Left hindlimb (tissue), 1 donor: Measurements from ENCODE around the gene EHD2.
"Not testable (repeated sequence)": the region's sequence is repeated elsewhere in the genome, so short reads cannot be mapped to it uniquely, and the experiment has no call there.

Experiments
- DNase-seq: peaks from one replicate; pipeline ENCODE4 v3.0.0-alpha.2; 2018

Gene EHD2

DNA sequence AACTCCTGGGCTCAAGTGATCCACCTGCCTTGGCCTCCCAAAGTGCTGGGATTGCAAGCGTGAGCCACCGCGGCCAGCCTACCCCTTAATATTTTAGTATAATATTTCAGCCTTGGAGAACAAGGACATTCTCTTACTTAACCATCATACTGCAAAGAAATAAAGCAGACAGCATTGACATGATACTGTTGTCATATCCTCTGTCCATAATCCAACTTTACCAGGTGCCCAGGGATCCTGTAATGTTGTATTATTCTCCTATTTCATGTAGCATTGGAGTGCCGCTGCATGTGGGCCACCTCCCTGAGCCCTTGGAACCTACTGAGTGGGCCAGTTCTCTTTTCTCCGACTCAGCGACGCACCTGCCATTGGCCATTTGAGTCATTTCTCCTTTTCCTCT lies 21.4 kb upstream of the EHD2 start:
- DNase-seq: no peak

GRCh38 chr19:47693489-47693888 lies 19.7 kb upstream of the EHD2 start:
- DNase-seq: no peak

- DNase-seq: no peak
Observed at GRCh38 chr19:47693903-47694302, 19.3 kb upstream of the EHD2 start.

GRCh38 chr19:47694466-47695273 lies 18.6 kb upstream of the EHD2 start:
- DNase-seq: no peak

DNA sequence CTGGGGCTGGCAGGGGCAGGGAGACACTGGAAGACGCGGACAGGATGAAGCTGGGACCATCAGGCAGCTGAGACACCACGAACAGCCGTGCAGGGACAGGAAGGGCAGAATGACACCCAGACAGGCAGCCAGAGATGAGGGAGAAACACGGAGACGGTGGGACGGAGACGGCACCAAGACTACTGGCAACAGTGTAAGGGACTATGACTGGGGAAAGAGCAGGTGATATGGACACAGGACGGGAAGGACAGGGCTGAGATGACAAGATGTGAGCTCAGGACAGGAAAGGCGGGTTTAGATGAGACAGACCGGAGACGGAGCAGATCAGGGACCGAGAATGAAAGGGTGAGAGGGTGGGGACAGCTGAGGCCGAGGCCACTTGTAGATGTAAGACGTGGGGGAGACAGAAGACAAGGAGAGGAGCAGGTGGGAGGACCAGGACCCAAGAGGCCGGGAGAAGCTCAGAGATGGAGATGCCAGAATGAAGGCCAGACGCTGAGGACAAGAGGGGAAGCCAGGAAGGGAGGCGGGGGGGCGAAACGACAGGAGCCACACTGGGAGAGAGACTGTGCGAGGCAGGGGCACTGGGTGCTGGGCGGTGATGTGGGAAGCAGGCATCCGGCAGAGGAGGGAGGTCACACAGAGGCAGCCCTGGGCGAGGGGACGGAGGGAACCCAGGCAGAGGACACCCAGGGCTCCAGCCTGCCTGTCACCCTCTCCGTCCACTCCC lies 17.5 kb upstream of the EHD2 start:
- no peak for DNase-seq

- no peak for DNase-seq
Observed at GRCh38 chr19:47696635-47697034, 16.6 kb upstream of the EHD2 start.

GRCh38 chr19:47697863-47698609 lies 15.2 kb upstream of the EHD2 start:
- peak; percentile 80 for DNase-seq

DNA sequence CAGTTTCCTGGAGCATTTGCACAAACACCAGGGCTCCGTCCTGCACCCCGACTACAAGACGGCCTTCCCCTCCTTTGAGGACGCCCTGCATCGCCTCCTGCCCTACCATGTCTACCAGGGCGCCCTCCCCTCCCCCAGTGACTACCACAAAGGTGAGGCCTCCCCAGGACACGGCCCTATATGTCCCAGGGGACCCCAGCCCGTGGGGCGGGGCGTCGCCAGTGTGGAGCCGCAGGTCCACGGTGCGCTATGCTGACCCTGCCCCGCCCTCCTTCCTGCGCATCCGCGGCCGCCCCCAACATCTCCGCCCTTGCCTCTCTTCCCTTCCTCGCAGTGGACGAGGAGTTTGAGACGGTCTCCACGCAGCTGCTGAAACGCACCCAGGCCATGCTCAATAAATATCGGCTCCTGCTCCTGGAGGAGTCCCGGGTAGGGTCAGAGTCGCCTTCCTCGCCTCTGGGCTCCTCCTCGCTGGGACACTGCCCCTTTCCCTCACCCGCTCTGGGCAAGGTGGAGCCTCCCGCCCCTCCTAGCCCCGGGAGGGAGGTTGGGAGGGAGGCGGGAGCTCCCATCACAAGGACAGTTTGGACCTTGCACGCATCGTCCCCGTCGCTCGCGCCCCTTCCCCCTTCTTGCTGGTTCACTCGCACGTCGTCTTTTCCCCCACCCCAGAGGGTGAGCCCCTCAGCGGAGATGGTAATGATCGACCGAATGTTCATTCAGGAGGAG lies 14.4 kb upstream of the EHD2 start:
- DNase-seq: no peak

- no peak for DNase-seq
Observed at GRCh38 chr19:47699360-47699917, 13.8 kb upstream of the EHD2 start.

GRCh38 chr19:47700934-47701716 lies 12.1 kb upstream of the EHD2 start:
- no peak for DNase-seq

DNA sequence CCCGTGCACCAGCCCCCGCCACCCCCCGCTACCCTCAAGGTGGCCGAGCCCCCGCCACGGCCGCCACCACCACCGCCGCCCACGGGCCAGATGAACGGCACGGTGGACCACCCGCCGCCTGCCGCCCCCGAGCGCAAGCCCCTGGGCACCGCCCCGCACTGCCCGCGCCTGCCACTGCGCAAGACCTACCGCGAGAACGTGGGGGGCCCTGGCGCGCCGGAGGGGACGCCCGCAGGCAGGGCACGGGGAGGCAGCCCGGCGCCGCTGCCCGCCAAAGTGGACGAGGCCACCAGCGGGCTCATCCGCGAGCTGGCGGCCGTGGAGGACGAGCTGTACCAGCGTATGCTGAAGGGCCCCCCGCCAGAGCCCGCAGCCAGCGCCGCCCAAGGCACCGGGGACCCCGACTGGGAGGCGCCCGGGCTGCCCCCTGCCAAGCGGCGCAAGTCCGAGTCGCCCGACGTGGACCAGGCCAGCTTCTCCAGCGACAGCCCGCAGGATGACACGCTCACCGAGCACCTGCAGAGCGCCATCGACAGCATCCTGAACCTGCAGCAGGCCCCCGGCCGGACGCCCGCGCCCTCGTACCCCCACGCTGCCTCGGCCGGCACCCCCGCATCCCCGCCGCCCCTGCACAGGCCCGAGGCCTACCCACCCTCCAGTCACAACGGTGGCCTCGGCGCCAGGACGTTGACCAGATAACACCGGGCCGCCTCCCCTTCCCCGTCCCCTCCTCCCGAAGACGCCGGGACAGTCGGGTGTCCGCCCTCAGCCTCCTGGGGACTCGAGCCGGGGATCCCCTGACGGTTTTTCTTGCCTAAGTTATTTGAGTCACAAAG lies 11.3 kb upstream of the EHD2 start:
- DNase-seq: no peak

DNA sequence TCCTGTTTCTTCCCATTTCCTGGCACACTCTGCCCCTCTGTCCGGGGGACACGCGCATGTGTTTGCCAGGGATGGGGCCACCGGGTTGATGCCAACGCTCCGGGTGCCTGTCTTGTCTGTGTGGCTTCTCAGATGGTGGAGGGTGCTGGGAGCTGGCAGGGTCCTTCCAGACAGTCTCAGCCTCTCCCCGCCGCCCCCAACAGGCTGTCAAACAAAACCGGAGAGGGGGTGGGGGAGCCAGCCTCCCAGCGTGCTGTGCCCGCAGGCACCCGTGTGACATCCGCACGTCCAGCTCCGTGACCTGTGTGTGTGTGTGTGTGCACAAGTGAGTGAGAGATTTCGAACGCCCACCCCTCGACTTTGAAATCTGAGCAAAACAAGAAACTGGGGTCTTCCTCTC lies 10.6 kb upstream of the EHD2 start:
- DNase-seq: no peak

DNA sequence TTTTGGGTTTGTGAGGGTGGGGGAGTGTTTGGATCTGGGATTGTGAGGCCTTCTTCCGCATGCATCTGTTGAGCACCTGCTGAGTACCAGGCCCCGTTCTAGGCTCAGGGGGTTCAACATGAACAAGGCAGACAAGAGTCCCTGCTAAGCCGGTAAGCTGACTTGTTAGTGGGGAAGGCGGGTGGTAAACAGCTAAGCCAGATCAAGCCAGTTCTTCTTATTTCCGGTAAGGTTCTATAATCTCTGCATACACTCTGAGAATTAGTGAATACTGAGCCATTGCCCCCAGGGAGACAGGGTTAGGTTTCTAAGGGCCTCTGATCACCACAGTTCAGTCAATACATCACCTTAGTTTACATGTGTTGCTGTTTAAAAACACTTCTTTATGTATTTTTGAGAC lies 9.9 kb upstream of the EHD2 start:
- DNase-seq: no peak

GRCh38 chr19:47704024-47704423 lies 9.2 kb upstream of the EHD2 start:
- DNase-seq: no peak

DNA sequence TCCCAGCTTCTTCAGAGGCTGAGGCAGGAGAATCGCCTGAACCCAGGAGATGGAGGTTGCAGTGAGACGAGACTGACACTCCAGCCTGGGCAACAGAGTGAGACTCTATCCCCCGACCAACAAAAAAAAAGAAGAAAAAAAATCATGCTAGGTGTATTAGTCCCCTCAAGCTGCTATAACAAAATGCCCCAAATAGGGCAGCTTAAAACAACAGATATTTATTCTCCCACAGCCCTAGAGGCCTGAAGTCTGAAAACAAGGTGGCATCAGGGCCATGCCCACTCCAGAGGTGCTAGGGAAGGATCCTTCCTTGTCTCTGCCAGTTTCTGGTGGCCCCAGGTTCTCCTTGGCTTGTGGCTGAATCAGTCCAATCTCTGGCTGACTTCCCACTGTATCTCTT lies 8.6 kb upstream of the EHD2 start:
- no peak for DNase-seq

GRCh38 chr19:47707135-47707925 lies 5.9 kb upstream of the EHD2 start:
- peak; percentile 72 for DNase-seq

DNA sequence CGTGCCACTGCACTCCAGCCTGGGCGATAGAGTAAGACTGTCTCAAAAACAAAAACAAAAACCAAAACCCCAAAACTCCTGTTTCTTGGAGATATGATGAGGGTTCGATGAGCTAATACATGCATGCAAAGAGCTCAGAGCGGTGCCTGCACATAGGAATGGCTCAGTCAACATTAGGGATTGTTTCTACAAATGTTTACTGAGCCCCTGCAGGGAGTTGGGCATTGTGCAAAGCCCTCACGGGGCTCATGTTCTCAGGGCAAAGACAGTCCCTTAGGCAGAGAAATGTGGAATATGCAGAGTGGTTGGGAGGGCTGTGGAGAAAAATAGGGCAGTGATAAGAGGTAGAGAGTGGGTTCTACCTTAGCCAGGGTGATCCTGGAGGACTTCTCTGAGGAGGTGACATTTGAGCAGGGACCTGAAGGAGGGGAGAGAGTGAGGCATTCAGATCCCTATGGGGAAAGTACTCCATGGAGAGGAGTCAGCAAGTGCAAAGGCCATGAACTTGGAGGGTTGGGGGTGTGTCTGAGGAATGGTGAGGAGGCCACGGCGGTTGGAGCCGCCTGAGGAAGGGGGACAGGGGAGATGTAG lies 1.5 kb upstream of the EHD2 start:
- DNase-seq: no peak

- no peak for DNase-seq
Observed at GRCh38 chr19:47714339-47714738, 1.1 kb downstream of the EHD2 start.

GRCh38 chr19:47714855-47715254 lies 1.6 kb downstream of the EHD2 start:
- DNase-seq: not testable (repeated sequence)
